RPMI7951 (cell line): Measurements from ENCODE around the gene FBXW5. TPM values are rescaled to one million over a fixed set of nuclear protein-coding genes. Genes with fewer than 3 reads are reported as not detected.

Experiments
- DNase-seq: peaks from one replicate; pipeline ENCODE4 v3.0.0-alpha.2; 2012; ENCODE audit warnings: low read depth
- total RNA-seq: library from RNA; depleted of rRNA; stranded (reverse); fragments of >200 nt; shearing (Covaris generic); gene quantifications from 2 replicates; pipeline ENCODE4 v1.2.3, GENCODE V29; 2014; rRNA removed

The FBXW5 gene
- total RNA-seq, 1 experiment from 2014 or later, result 48.7 TPM

GRCh38 chr9:136907011-136907914 is 37.3 kb downstream of the FBXW5 start:
- no peak for DNase-seq

GRCh38 chr9:136906266-136906665 is 38.3 kb downstream of the FBXW5 start:
- DNase-seq, result no peak

- DNase-seq, result no peak
These were observed 41.4 kb downstream of the FBXW5 start for GRCh38 chr9:136903041-136903554.

- DNase-seq, result peak; percentile 91
These were observed 42.2 kb downstream of the FBXW5 start for GRCh38 chr9:136902259-136902821.

GRCh38 chr9:136901516-136902258 is 42.9 kb downstream of the FBXW5 start:
- DNase-seq, result peak; percentile 76

- no peak for DNase-seq
These were observed 43.5 kb downstream of the FBXW5 start for GRCh38 chr9:136900988-136901515.

GRCh38 chr9:136900556-136900955 is 44.0 kb downstream of the FBXW5 start:
- no peak for DNase-seq

GRCh38 chr9:136899196-136899595 is 45.3 kb downstream of the FBXW5 start:
- no peak for DNase-seq

- no peak for DNase-seq
These were observed 45.9 kb downstream of the FBXW5 start for GRCh38 chr9:136898483-136899100.

- DNase-seq, result no peak
These were observed 48.5 kb downstream of the FBXW5 start for GRCh38 chr9:136896027-136896426.

- no peak for DNase-seq
These were observed 53.9 kb downstream of the FBXW5 start for GRCh38 chr9:136890661-136891060.

Other genes with a start within 250 kb of the FBXW5 start
- gene DIPK1B, start 232.2 kb downstream of the FBXW5 start, total RNA-seq, result not detected in 2 replicates
- 0.10 TPM in 1 of 2 replicates, not detected in the other for gene LCN10, start 201.8 kb downstream of the FBXW5 start, total RNA-seq
- not detected in 2 replicates for gene LCN6, start 196.2 kb downstream of the FBXW5 start, total RNA-seq
- not detected in 2 replicates for gene LCN8, start 186.5 kb downstream of the FBXW5 start, total RNA-seq
- gene LCN15, start 180.2 kb downstream of the FBXW5 start, total RNA-seq, result not detected in 2 replicates
- gene TMEM141, start 153.4 kb downstream of the FBXW5 start, total RNA-seq, result 49.4 and 79.2 TPM in 2 replicates
- not detected in 2 replicates for gene CCDC183, start 148.4 kb downstream of the FBXW5 start, total RNA-seq
- gene RABL6, start 136.8 kb downstream of the FBXW5 start, total RNA-seq, result 30.0 and 37.8 TPM in 2 replicates
- 0.72 and 1.3 TPM in 2 replicates for gene AJM1, start 102.3 kb downstream of the FBXW5 start, total RNA-seq
- 88.7 and 92.2 TPM in 2 replicates for gene PHPT1, start 95.3 kb downstream of the FBXW5 start, total RNA-seq
- 0.36 and 0.39 TPM in 2 replicates for gene MAMDC4, start 92.4 kb downstream of the FBXW5 start, total RNA-seq
- gene EDF1, start 78.4 kb downstream of the FBXW5 start, total RNA-seq, result 304 and 460 TPM in 2 replicates
- gene TRAF2, start 58.2 kb downstream of the FBXW5 start, total RNA-seq, result 10.1 and 13.7 TPM in 2 replicates
- not detected in 2 replicates for gene C8G, start 505 bp upstream of the FBXW5 start, total RNA-seq
- not detected in 2 replicates for gene LCN12, start 7.5 kb upstream of the FBXW5 start, total RNA-seq
- gene PTGDS, start 32.8 kb upstream of the FBXW5 start, total RNA-seq, result 0.24 TPM in 1 of 2 replicates, not detected in the other
- gene LCNL1, start 38.3 kb upstream of the FBXW5 start, total RNA-seq, result not detected in 2 replicates
- 24.5 and 50.9 TPM in 2 replicates for gene PAXX, start 47.7 kb upstream of the FBXW5 start, total RNA-seq
- 0.68 and 1.7 TPM in 2 replicates for gene CLIC3, start 51.8 kb upstream of the FBXW5 start, total RNA-seq
- 4.1 and 10.8 TPM in 2 replicates for gene ABCA2, start 83.5 kb upstream of the FBXW5 start, total RNA-seq
- gene FUT7, start 87.3 kb upstream of the FBXW5 start, total RNA-seq, result not detected in 2 replicates
- 0.60 and 1.6 TPM in 2 replicates for gene NPDC1, start 101.4 kb upstream of the FBXW5 start, total RNA-seq
- not detected in 2 replicates for gene ENTPD2, start 109.3 kb upstream of the FBXW5 start, total RNA-seq
- gene SAPCD2, start 125.8 kb upstream of the FBXW5 start, total RNA-seq, result 15.3 and 21.8 TPM in 2 replicates
- gene UAP1L1, start 132.8 kb upstream of the FBXW5 start, total RNA-seq, result 7.6 and 10.0 TPM in 2 replicates
- 39.2 and 56.9 TPM in 2 replicates for gene MAN1B1, start 142.2 kb upstream of the FBXW5 start, total RNA-seq
- gene DPP7, start 170.0 kb upstream of the FBXW5 start, total RNA-seq, result 30.8 and 37.5 TPM in 2 replicates
- gene GRIN1, start 194.4 kb upstream of the FBXW5 start, total RNA-seq, result 0.20 TPM in 1 of 2 replicates, not detected in the other
- gene LRRC26, start 225.3 kb upstream of the FBXW5 start, total RNA-seq, result not detected in 2 replicates
- gene TMEM210, start 227.3 kb upstream of the FBXW5 start, total RNA-seq, result not detected in 2 replicates
- gene ANAPC2, start 243.8 kb upstream of the FBXW5 start, total RNA-seq, result 8.1 and 9.8 TPM in 2 replicates
- gene SSNA1, start 243.9 kb upstream of the FBXW5 start, total RNA-seq, result 72.8 and 99.2 TPM in 2 replicates